Naive thymus-derived CD4-positive, alpha-beta T cell (primary cell): ENCODE measurements around the gene GHDC. TPM values are rescaled to one million over a fixed set of nuclear protein-coding genes. Genes with fewer than 3 reads are reported as not detected.
A peak's percentile ranks its signal among the peaks of the same experiment; 100 is the strongest.

ENCODE experiments used
- ATAC-seq: fragments of 150-1000 bp; cut with Tn5 transposase; 2 replicates; pipeline ENCODE4 v1.10.0; 2021; ENCODE audit warnings: mild to moderate bottlenecking, moderate library complexity
- CTCF ChIA-PET: fragments of 350-600 bp; sonication (Branson Sonifier 250); formaldehyde crosslinking; loops from one replicate; lab custom pipeline; 2021; ENCODE audit warnings: antibody characterized with exemption; lab: Charles Lee
- POLR2A ChIA-PET: fragments of 350-600 bp; sonication (Branson Sonifier 250); formaldehyde crosslinking; loops from one replicate; lab custom pipeline; 2021; ENCODE audit warnings: antibody characterized with exemption, inconsistent platforms; lab: Charles Lee
- DNase-seq, 9 donors: peaks; one replicate each; pipeline versions ENCODE4 v3.0.0 to v3.0.0-alpha.2; 2020 to 2022; ENCODE audit warnings: mixed read lengths in 1 of 9
- H3K27ac ChIP-seq: one replicate; pipeline ENCODE4 v1.7.0; 2013; ENCODE audit warnings: mild to moderate bottlenecking, low read depth, low read length, moderate library complexity
- H3K27me3 ChIP-seq, 2 donors: one replicate each; pipeline ENCODE4 v1.7.0; 2013; ENCODE audit warnings: low read length in 2 of 2, mild to moderate bottlenecking in 2 of 2, moderate library complexity in 2 of 2; ENCODE audit not compliant: control insufficient read depth in 2 of 2, insufficient read depth in 2 of 2
- H3K36me3 ChIP-seq, 3 experiments: 1 replicate in 2 of 3; 2 replicates in 1 of 3; pipeline ENCODE4 v1.7.0; 2013; ENCODE audit warnings: low read length in 3 of 3, mild to moderate bottlenecking in 3 of 3, moderate library complexity in 1 of 3; ENCODE audit not compliant: insufficient read depth in 3 of 3, control insufficient read depth in 2 of 3
- H3K4me1 ChIP-seq, 2 donors: one replicate each; pipeline ENCODE4 v1.7.0; 2013; ENCODE audit warnings: low read length in 2 of 2, mild to moderate bottlenecking in 2 of 2, moderate library complexity in 1 of 2; ENCODE audit not compliant: control insufficient read depth in 2 of 2, insufficient read depth in 2 of 2
- H3K4me3 ChIP-seq: 2 replicates; pipeline ENCODE4 v1.7.0; 2013; ENCODE audit warnings: mild to moderate bottlenecking, low read length
- H3K9me3 ChIP-seq, 3 experiments: 1 replicate in 2 of 3; 2 replicates in 1 of 3; pipeline ENCODE4 v1.7.0; 2013; ENCODE audit warnings: low read length in 3 of 3; ENCODE audit not compliant: control insufficient read depth in 2 of 3
- H3K27ac Mint-ChIP-seq, 9 donors: one replicate each; pipeline ENCODE4 v1.8.0; 2020 to 2022; ENCODE audit warnings: mixed read lengths in 9 of 9, mild to moderate bottlenecking in 8 of 9, moderate library complexity in 5 of 9, inconsistent platforms in 2 of 9
- H3K27me3 Mint-ChIP-seq, 5 donors: one replicate each; pipeline ENCODE4 v1.8.0; 2021 to 2022; ENCODE audit warnings: mixed read lengths in 5 of 5, mild to moderate bottlenecking in 1 of 5
- H3K36me3 Mint-ChIP-seq, 5 donors: one replicate each; pipeline ENCODE4 v1.8.0; 2020 to 2022; ENCODE audit warnings: mixed read lengths in 5 of 5, mild to moderate bottlenecking in 3 of 5, inconsistent platforms in 1 of 5
- H3K4me1 Mint-ChIP-seq, 7 donors: one replicate each; pipeline ENCODE4 v1.8.0; 2020 to 2022; ENCODE audit warnings: mixed read lengths in 7 of 7, mild to moderate bottlenecking in 3 of 7, inconsistent platforms in 1 of 7
- H3K4me3 Mint-ChIP-seq, 10 donors: one replicate each; pipeline ENCODE4 v1.8.0; 2020 to 2022; ENCODE audit warnings: mild to moderate bottlenecking in 10 of 10, mixed read lengths in 10 of 10, moderate library complexity in 6 of 10, inconsistent platforms in 2 of 10
- H3K9me3 Mint-ChIP-seq, 11 donors: one replicate each; pipeline ENCODE4 v1.8.0; 2020 to 2022; ENCODE audit warnings: mixed read lengths in 11 of 11, mild to moderate bottlenecking in 4 of 11, inconsistent platforms in 1 of 11, moderate library complexity in 1 of 11
- intact Hi-C, 2 donors: fragments of 100-400 bp; cut with micrococcal nuclease; formaldehyde crosslinking; loops; one replicate each; pipeline ENCODE4 v1.15.1; 2023
- polyA plus RNA-seq, 2 donors: library from polyadenylated mRNA; unstranded; fragments of 300-500 nt; fragmentation: Illumina TruSeq; gene quantifications; one replicate each; pipeline ENCODE4 v1.2.3, GENCODE V29; 2021
- total RNA-seq, 6 experiments: library from RNA in 5 of 6; stranded (reverse) in 5 of 6; gene quantifications; 1 replicate in 5 of 6; 2 replicates in 1 of 6; pipeline ENCODE4 v1.2.3 and lab custom pipeline; 2021 to 2026

Gene GHDC
- total and polyA plus RNA-seq, 7 experiments from 2014 or later, result 15.2 to 29.8 (median 18.0) TPM

DNA sequence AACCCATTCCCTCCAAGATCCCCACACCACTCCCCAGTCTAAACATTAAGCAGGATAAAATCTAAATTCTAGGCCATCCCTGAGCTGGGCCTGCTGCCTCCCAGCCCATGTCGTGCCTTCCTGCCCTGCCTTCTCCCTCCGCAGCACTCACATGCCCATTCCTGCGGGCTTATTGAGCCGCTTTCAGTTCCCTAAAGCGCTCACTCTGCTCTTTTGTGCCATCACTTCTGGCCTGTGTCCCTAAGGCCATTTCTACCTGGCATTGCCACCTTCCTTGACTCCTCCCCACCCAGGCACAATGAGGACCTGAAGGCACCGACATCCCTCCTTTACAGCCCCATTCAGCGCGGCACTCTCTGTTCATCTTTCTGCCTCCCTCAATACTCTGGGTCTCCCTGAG is 26.5 kb downstream of the GHDC start:
- DNase-seq (no peak), ATAC-seq (no peak)
- ChIA-PET POLR2A (no interaction called here), CTCF (no interaction called here)
- Histone ChIP-seq H3K36me3 (no peaks in the 10 kb centered on the region), H3K27ac (no peak overlapping the region), H3K4me1 (no peaks in the 10 kb centered on the region), H3K27me3 (no peaks in the 10 kb centered on the region), H3K9me3 (no peaks in the 10 kb centered on the region), H3K4me3 (no peak overlapping the region)
- Mint-ChIP-seq H3K9me3 (peaks cover 0 to 4% (median 0%) of the 10 kb centered on the region in 11 donors), H3K4me1 (peaks cover 0 to 12% (median 0%) of the 10 kb centered on the region in 7 donors), H3K36me3 (no peaks in the 10 kb centered on the region), H3K27me3 (peaks cover 0 to 6% (median 0%) of the 10 kb centered on the region in 5 donors), H3K4me3 (no peak overlapping the region), H3K27ac (no peak overlapping the region)
- intact Hi-C loops, result no loop called here

DNA sequence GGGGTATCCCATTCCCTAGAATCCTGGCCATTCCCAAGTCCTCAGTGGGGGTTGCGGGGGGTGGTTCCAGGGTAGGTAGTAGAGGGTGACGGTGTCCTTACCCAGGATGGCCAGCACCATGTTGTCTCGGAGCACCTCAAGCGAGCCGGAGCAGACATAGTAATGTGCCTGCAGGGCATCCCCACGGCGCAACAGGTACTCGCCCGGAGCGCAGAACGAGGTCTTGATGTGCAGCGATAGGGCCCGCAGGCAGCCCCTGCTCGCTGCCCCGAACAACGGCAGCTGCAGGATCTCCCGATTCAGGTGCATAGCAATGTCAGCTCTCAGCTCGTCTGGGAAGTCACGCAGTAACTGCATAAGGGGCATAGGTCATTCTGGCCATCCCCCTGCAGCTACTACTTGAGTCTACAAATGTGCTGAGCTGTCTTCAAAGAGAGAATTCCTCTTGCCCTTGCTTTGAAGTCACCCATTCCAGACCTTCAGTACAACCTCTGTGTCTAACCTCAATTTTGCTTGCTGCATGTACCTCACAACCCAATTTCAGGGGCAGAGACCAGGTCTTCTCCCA is 28.0 kb downstream of the GHDC start:
- DNase-seq (no peak), ATAC-seq (no peak)
- intact Hi-C loops, result no loop called here
- Mint-ChIP-seq H3K4me1 (peaks cover 0 to 12% (median 0%) of the 10 kb centered on the region in 7 donors), H3K27ac (peak overlapping the region in 1 of 9 donors; percentile 48), H3K9me3 (peaks cover 0 to 4% (median 0%) of the 10 kb centered on the region in 11 donors), H3K27me3 (peaks cover 0 to 6% (median 0%) of the 10 kb centered on the region in 5 donors), H3K4me3 (no peak overlapping the region), H3K36me3 (no peaks in the 10 kb centered on the region)
- H3K27me3 ChIP-seq, result no peaks in the 10 kb centered on the region
- ChIA-PET POLR2A (interaction anchor here (0.6 kb wide), 2 partner anchors 30 to 75 kb away, joined by 3 to 6 read pairs; no protein-coding TSS in a partner anchor), CTCF (no interaction called here)
- no peaks in the 10 kb centered on the region for H3K36me3 ChIP-seq
- H3K9me3 ChIP-seq, result no peaks in the 10 kb centered on the region
- H3K4me1 ChIP-seq, result no peaks in the 10 kb centered on the region
- no peak overlapping the region for H3K4me3 ChIP-seq
- no peak overlapping the region for H3K27ac ChIP-seq

DNA sequence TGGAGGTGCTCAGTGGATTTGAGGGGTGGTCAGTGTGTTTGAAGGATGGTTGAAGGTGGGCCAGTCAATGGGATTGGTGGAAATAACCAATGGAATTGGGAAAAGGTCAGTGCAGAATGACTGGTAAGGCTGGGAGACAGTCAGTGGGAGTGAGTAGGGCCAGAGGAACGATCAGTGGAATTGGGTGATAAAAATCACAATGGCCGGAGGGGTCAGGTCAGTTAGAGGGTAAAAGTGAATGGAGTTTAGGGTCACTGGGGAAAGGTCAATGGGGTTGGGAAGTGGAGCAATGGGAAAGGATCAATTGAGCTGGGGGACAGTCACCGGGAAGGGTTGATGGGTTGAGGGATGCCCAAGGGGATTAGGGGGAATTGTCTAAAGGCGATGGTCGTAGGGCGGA is 28.5 kb downstream of the GHDC start:
- intact Hi-C loops, result no loop called here
- Mint-ChIP-seq H3K36me3 (no peaks in the 10 kb centered on the region), H3K4me3 (no peak overlapping the region), H3K4me1 (peaks cover 0 to 12% (median 0%) of the 10 kb centered on the region in 7 donors), H3K27ac (peak overlapping the region in 1 of 9 donors; percentile 48), H3K9me3 (peaks cover 0 to 4% (median 0%) of the 10 kb centered on the region in 11 donors), H3K27me3 (peaks cover 0 to 4% (median 0%) of the 10 kb centered on the region in 5 donors)
- no peaks in the 10 kb centered on the region for H3K4me1 ChIP-seq
- H3K27ac ChIP-seq, result no peak overlapping the region
- H3K9me3 ChIP-seq, result no peaks in the 10 kb centered on the region
- H3K27me3 ChIP-seq, result no peaks in the 10 kb centered on the region
- H3K4me3 ChIP-seq, result no peak overlapping the region
- POLR2A ChIA-PET, result interaction anchor here (0.6 kb wide), 2 partner anchors 31 to 75 kb away, joined by 3 to 6 read pairs; no protein-coding TSS in a partner anchor
- ATAC-seq, result no peak
- CTCF ChIA-PET, result no interaction called here
- DNase-seq, result no peak
- no peaks in the 10 kb centered on the region for H3K36me3 ChIP-seq

GRCh38 chr17:42163696-42164407 is 30.4 kb downstream of the GHDC start:
- ChIA-PET POLR2A (interaction anchor here (0.6 kb wide), 1 partner anchor 596 kb away, joined by 3 read pairs; no protein-coding TSS in a partner anchor), CTCF (interaction anchor here (0.6 to 1.5 kb wide), 2 partner anchors 58 to 91 kb away, joined by 5 to 6 read pairs; no protein-coding TSS in a partner anchor)
- H3K27me3 ChIP-seq, result no peaks in the 10 kb centered on the region
- H3K36me3 Mint-ChIP-seq, result no peaks in the 10 kb centered on the region
- H3K9me3 ChIP-seq, result no peaks in the 10 kb centered on the region
- intact Hi-C loops, result no loop called here
- ATAC-seq (no peak), DNase-seq (no peak)
- H3K9me3 Mint-ChIP-seq, result peaks cover 0 to 4% (median 0%) of the 10 kb centered on the region in 11 donors
- no peak overlapping the region for H3K4me3 Mint-ChIP-seq
- H3K27ac ChIP-seq, result no peak overlapping the region
- H3K27ac Mint-ChIP-seq, result no peak overlapping the region
- H3K4me1 ChIP-seq, result no peaks in the 10 kb centered on the region
- no peak overlapping the region for H3K4me3 ChIP-seq
- peaks cover 0 to 8% (median 0%) of the 10 kb centered on the region in 7 donors for H3K4me1 Mint-ChIP-seq
- no peaks in the 10 kb centered on the region for H3K27me3 Mint-ChIP-seq
- H3K36me3 ChIP-seq, result no peaks in the 10 kb centered on the region

GRCh38 chr17:42163113-42163512 is 31.2 kb downstream of the GHDC start:
- no peak overlapping the region for H3K4me3 Mint-ChIP-seq
- DNase-seq, result peak in 2 of 9 donors; percentile 25 to 68
- CTCF ChIA-PET, result interaction anchor here (0.6 to 1.5 kb wide), 3 partner anchors 45 to 91 kb away, joined by 3 to 6 read pairs (median 5); no protein-coding TSS in a partner anchor
- H3K27me3 Mint-ChIP-seq, result no peaks in the 10 kb centered on the region
- no peak overlapping the region for H3K27ac Mint-ChIP-seq
- Histone ChIP-seq H3K36me3 (no peaks in the 10 kb centered on the region), H3K4me1 (no peaks in the 10 kb centered on the region), H3K27ac (no peak overlapping the region), H3K9me3 (no peaks in the 10 kb centered on the region), H3K27me3 (no peaks in the 10 kb centered on the region), H3K4me3 (no peak overlapping the region)
- ATAC-seq, result no peak
- no peaks in the 10 kb centered on the region for H3K36me3 Mint-ChIP-seq
- intact Hi-C loops, result no loop called here
- peaks cover 0 to 4% (median 0%) of the 10 kb centered on the region in 11 donors for H3K9me3 Mint-ChIP-seq
- peaks cover 0 to 8% (median 0%) of the 10 kb centered on the region in 7 donors for H3K4me1 Mint-ChIP-seq
- POLR2A ChIA-PET, result interaction anchor here (0.6 kb wide), 1 partner anchor 597 kb away, joined by 3 read pairs; no protein-coding TSS in a partner anchor

GRCh38 chr17:42160531-42160910 is 33.8 kb downstream of the GHDC start:
- Histone ChIP-seq H3K27me3 (no peaks in the 10 kb centered on the region), H3K27ac (no peak overlapping the region), H3K9me3 (no peaks in the 10 kb centered on the region), H3K4me3 (no peak overlapping the region), H3K36me3 (no peaks in the 10 kb centered on the region), H3K4me1 (peaks cover 0 to 2% of the 10 kb centered on the region in 2 donors)
- no peaks in the 10 kb centered on the region for H3K27me3 Mint-ChIP-seq
- CTCF ChIA-PET, result no interaction called here
- no peaks in the 10 kb centered on the region for H3K36me3 Mint-ChIP-seq
- POLR2A ChIA-PET, result no interaction called here
- peaks cover 0 to 8% (median 4%) of the 10 kb centered on the region in 7 donors for H3K4me1 Mint-ChIP-seq
- H3K27ac Mint-ChIP-seq, result no peak overlapping the region
- H3K4me3 Mint-ChIP-seq, result no peak overlapping the region
- DNase-seq, result no peak
- peaks cover 0 to 4% (median 0%) of the 10 kb centered on the region in 11 donors for H3K9me3 Mint-ChIP-seq
- no peak for ATAC-seq
- intact Hi-C loops, result no loop called here
